ENCODE results near the gene C2orf72. TPM values are rescaled to one million over a fixed set of nuclear protein-coding genes. Genes with fewer than 3 reads are reported as not detected.

Gene C2orf72
- total and polyA plus RNA-seq, 2 of the 13 experiments (the other 11 are each of a cell fraction or from before 2014, with no cell fraction given): 147 to 203 TPM

DNA sequence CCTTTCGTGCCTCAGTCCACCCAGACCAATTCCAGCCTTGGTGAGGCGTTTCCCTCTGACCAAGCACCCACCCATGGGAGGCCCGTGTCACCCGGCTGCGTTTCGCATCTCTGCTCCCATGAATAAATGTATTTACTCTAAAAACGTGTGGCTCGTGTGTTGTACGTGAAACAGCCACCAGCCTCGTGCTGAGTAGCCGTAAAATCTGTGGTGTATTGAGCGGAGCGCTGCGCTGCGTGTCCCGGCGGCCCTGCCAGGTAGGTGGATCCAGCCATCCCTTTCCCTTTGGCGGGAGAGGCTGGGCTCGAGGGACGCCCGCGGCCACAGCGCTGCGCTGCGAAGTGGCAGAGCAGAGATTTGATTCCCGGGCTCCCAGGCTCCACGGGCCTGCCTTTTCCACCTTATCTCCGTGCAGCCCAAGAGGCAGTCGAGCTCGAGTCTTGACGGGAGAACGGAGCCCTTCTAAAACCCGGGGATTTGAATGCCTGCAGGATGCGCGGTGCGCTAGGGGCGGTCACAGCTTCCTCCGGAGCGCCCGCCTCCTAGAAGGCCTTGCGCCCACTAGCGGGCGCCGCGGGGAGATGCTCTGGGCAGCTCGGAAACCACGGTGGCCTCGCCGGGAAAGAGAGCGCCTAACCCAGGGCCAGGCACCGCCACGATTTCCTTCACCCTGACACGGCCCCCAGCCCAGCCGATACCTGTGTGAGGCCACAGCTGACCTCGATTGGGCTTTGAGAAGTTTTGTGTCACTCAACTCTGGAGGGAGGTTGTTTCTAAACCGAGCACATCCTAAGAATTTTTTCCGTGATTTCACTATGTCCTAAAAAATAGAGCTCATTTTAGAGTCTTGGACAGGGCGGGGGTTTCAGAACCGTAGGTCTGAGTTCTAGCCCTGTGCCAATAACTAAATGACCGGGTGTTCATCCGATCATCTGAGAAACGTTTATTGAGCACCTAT is 15.4 kb downstream of the C2orf72 start (continued):
- no peak for TF ChIP-seq CREB1 (IDR thresholded peaks at IDR 0.05)
- TF ChIP-seq CREB1 (CRISPR knock-in tag; IDR thresholded peaks at IDR 0.05): no peak; the same call in 1 of the 2 replicates
- TF ChIP-seq, protein P1, sequence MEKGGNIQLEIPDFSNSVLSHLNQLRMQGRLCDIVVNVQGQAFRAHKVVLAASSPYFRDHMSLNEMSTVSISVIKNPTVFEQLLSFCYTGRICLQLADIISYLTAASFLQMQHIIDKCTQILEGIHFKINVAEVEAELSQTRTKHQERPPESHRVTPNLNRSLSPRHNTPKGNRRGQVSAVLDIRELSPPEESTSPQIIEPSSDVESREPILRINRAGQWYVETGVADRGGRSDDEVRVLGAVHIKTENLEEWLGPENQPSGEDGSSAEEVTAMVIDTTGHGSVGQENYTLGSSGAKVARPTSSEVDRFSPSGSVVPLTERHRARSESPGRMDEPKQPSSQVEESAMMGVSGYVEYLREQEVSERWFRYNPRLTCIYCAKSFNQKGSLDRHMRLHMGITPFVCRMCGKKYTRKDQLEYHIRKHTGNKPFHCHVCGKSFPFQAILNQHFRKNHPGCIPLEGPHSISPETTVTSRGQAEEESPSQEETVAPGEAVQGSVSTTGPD (CRISPR knock-in tag; IDR thresholded peaks at IDR 0.05): peak; percentile 47; the same call in 1 of the 2 replicates
- peak; percentile 84; the same call in 1 of the 2 replicates for TF ChIP-seq ZNF570 (CRISPR knock-in tag; IDR thresholded peaks at IDR 0.05; ENCODE audit: borderline replicate concordance)
- TF ChIP-seq SMARCC2 (IDR thresholded peaks at IDR 0.05): no peak
- TF ChIP-seq, protein P2, sequence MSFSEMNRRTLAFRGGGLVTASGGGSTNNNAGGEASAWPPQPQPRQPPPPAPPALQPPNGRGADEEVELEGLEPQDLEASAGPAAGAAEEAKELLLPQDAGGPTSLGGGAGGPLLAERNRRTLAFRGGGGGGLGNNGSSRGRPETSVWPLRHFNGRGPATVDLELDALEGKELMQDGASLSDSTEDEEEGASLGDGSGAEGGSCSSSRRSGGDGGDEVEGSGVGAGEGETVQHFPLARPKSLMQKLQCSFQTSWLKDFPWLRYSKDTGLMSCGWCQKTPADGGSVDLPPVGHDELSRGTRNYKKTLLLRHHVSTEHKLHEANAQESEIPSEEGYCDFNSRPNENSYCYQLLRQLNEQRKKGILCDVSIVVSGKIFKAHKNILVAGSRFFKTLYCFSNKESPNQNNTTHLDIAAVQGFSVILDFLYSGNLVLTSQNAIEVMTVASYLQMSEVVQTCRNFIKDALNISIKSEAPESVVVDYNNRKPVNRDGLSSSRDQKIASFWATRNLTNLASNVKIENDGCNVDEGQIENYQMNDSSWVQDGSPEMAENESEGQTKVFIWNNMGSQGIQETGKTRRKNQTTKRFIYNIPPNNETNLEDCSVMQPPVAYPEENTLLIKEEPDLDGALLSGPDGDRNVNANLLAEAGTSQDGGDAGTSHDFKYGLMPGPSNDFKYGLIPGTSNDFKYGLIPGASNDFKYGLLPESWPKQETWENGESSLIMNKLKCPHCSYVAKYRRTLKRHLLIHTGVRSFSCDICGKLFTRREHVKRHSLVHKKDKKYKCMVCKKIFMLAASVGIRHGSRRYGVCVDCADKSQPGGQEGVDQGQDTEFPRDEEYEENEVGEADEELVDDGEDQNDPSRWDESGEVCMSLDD (CRISPR knock-in tag; IDR thresholded peaks at IDR 0.05; ENCODE audit: borderline replicate concordance): no peak; the same call in none of the 2 replicates
- TF ChIP-seq, protein P3, sequence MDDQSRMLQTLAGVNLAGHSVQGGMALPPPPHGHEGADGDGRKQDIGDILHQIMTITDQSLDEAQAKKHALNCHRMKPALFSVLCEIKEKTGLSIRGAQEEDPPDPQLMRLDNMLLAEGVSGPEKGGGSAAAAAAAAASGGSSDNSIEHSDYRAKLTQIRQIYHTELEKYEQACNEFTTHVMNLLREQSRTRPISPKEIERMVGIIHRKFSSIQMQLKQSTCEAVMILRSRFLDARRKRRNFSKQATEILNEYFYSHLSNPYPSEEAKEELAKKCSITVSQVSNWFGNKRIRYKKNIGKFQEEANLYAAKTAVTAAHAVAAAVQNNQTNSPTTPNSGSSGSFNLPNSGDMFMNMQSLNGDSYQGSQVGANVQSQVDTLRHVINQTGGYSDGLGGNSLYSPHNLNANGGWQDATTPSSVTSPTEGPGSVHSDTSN (CRISPR knock-in tag; IDR thresholded peaks at IDR 0.05; ENCODE audit: borderline replicate concordance): no peak
- peak; percentile 50; the same call in 1 of the 2 replicates for TF ChIP-seq NR2C2 (CRISPR knock-in tag; IDR thresholded peaks at IDR 0.05; ENCODE audit: borderline replicate concordance)
- TF ChIP-seq ESRRA (CRISPR knock-in tag; IDR thresholded peaks at IDR 0.05; ENCODE audit: low read depth): peak; percentile 72; the same call in 1 of the 2 replicates
- TF ChIP-seq NFE2L2 (IDR thresholded peaks at IDR 0.05; ENCODE audit: low read length): no peak
- TF ChIP-seq TAF1 (CRISPR knock-in tag; IDR thresholded peaks at IDR 0.05): no peak; the same call in 1 of the 2 replicates
- TF ChIP-seq KDM6A (CRISPR knock-in tag; IDR thresholded peaks at IDR 0.05; ENCODE audit: low read depth): no peak
- TF ChIP-seq, protein P4, sequence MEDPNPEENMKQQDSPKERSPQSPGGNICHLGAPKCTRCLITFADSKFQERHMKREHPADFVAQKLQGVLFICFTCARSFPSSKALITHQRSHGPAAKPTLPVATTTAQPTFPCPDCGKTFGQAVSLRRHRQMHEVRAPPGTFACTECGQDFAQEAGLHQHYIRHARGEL (CRISPR knock-in tag; IDR thresholded peaks at IDR 0.05): no peak
- peak; percentile 71; the same call in 1 of the 2 replicates for TF ChIP-seq KDM4B (CRISPR knock-in tag; IDR thresholded peaks at IDR 0.05)
- no peak for TF ChIP-seq EEA1 (CRISPR knock-in tag; IDR thresholded peaks at IDR 0.05; ENCODE audit: borderline replicate concordance)
- no peak for TF ChIP-seq ZNF3 (CRISPR knock-in tag; IDR thresholded peaks at IDR 0.05)
- TF ChIP-seq ZNF44 (CRISPR knock-in tag; IDR thresholded peaks at IDR 0.05): no peak
- TF ChIP-seq, protein P5, sequence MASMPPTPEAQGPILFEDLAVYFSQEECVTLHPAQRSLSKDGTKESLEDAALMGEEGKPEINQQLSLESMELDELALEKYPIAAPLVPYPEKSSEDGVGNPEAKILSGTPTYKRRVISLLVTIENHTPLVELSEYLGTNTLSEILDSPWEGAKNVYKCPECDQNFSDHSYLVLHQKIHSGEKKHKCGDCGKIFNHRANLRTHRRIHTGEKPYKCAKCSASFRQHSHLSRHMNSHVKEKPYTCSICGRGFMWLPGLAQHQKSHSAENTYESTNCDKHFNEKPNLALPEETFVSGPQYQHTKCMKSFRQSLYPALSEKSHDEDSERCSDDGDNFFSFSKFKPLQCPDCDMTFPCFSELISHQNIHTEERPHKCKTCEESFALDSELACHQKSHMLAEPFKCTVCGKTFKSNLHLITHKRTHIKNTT (CRISPR knock-in tag; IDR thresholded peaks at IDR 0.05): no peak
- TF ChIP-seq ETV6 (CRISPR knock-in tag; conservative IDR thresholded peaks at IDR 0.05): 0 out of 2 replicates have a peak, but pooled peaks have one; percentile 45
- TF ChIP-seq ZC3H13 (CRISPR knock-in tag; IDR thresholded peaks at IDR 0.05): peak; percentile 85; the same call in 1 of the 2 replicates
- TF ChIP-seq ZNF781 (CRISPR knock-in tag; IDR thresholded peaks at IDR 0.05; ENCODE audit: borderline replicate concordance, not compliant biosample characterization): peak; percentile 74
- TF ChIP-seq, protein P6, sequence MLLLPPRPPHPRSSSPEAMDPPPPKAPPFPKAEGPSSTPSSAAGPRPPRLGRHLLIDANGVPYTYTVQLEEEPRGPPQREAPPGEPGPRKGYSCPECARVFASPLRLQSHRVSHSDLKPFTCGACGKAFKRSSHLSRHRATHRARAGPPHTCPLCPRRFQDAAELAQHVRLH (CRISPR knock-in tag; IDR thresholded peaks at IDR 0.05; ENCODE audit: borderline replicate concordance, low read depth): peak; percentile 62; the same call in 1 of the 2 replicates

Measured in HepG2 (cell line).